Adipose tissue (tissue), 3 donors: Measurements from ENCODE around the gene AP1S1. TPM values are rescaled to one million over a fixed set of nuclear protein-coding genes. Genes with fewer than 3 reads are reported as not detected.
"Not testable (repeated sequence)": the region's sequence is repeated elsewhere in the genome, so short reads cannot be mapped to it uniquely, and the experiment has no call there.

Experiments used
- H3K27ac ChIP-seq: one replicate; pipeline ENCODE4 v1.5.1; 2013; ENCODE audit warnings: low read depth, low read length
- WGBS, 3 donors: extraction: QIAGEN DNeasy Blood & Tissue Kit; methylation state at CpG; one replicate each; pipeline ENCODE4 v1.1.7; 2013; 5-methylcytosine and 5-hydroxymethylcytosine counted together
- polyA plus RNA-seq, 3 donors: library from polyadenylated mRNA; stranded (reverse); fragments of 200-250 nt; gene quantifications; one replicate each; pipeline ENCODE4 v1.2.3, GENCODE V29; 2013
- donor health status: healthy with polysubstance abuse.
- donor health status: Bipolar disorder and iron deficiency.
- donor health status: healthy.

AP1S1 gene
- polyA plus RNA-seq, 3 donors: 25.2 to 42.6 (median 32.5) TPM

DNA sequence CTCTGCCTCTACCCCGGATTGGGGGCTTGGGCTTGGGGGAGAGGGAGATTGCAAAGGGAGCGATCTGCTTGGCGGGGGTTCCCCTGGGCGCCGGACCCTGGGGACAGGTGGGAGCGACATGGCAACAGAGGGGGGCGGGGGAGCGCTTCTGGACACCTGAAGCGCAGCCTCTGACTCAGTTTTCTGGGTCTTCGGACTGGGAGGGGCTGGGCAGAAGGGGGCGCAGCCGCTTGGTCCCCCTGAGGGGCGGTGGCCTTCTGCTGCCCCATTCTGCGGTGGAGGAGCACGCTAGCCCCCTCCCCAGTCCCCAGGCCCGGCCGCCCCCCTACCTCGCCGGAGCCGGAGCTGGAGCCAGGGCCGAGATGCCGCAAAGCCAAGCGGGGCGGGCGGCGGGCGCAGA, 25.4 kb downstream of the AP1S1 start:
- H3K27ac ChIP-seq: no peak overlapping the region
- 2 to 5% (median 2%) methylated on average over 23 to 27 of the region's 27 CpGs for WGBS, 3 donors

DNA sequence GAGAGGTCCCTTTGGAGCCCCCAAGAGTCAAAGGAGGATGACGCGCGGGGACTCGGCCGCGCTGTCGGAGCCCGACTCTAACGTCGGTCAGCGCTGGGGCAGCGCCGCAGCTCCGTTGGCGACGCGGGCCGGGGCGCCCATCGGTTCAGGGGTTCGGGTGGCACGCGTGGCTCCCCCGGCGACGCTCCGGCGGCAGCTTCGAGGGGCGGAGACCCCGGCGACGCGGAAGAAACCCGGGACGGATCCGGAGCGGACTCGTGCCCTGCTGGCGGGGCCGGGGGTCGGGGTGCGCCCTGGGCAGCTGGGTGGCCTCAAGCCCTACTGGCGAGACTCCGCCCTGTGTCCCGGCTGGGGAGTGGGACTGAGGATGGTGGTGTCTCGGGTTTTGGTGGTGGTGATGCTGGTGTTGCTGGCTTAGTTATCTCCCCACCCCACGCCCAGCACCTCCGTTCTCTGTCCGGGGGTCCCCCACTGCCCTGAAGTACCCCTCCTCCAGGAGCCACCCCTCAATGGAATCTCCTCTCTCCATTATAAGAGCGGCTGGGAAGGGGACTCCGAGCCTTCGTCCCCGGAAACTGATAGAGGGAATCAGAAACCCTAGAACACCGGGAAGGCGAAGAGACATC, 26.0 kb downstream of the AP1S1 start, which contains the start of gene NAT16:
NAT16 (minus strand) TSS at position 164 of the 626 bp plus-strand sequence. CDS start 5,486 bp downstream, outside the sequence.
- 2 to 5% (median 4%) methylated on average over 43 to 56 of the region's 56 CpGs for WGBS, 3 donors
- H3K27ac ChIP-seq: no peak within 1 kb of the TSS

DNA sequence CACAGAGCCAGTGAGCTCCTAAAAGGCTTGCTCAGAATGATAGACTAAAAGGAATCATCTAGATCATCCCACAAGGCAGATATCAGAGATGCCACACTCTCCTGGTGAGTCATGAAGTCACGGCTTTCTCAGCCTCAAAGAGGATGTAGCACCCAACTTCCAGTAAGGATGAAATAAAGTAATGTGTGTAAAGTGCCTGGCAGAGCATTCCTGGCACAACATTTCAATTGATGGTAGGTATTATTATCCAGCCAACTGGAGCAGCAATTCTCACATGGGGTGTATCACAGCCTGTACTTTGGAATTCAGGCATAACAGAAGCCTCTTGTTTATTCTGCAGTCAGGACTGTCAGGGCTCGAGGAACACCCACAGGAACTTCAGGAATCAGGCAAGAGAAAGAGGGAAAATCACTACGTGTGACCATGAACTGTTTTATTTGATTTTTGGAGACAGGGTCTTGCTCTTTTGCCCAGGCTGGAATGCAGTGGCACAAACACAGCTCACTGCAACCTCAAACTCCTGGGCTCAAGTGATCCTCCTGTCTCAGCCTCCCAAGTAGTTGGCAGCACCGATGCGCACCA, 31.1 kb downstream of the AP1S1 start:
- WGBS, 3 donors: 45 to 56% (median 56%) methylated on average over 5 of the region's 5 CpGs
- no peak overlapping the region for H3K27ac ChIP-seq

DNA sequence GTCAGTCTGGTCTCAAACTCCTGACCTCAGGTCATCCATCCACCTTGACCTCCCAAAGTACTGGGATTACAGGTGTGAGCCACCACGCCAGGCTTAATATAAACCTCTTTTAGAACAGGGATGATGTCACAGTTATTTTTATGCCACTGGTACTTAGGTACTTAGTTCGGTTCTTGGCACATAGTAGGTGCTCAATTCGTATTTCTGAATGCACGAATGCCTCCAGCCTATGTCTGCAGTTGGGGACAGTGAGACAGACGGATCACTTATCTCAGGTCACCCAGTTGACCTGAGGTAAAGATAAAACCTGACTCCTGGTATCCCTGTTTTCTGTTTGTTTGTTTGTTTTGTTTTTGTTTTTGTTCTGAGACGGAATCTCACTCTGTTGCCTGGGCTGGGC, 31.9 kb downstream of the AP1S1 start:
- WGBS, 3 donors: 47 to 72% (median 68%) methylated on average over 6 of the region's 6 CpGs
- no peak overlapping the region for H3K27ac ChIP-seq

DNA sequence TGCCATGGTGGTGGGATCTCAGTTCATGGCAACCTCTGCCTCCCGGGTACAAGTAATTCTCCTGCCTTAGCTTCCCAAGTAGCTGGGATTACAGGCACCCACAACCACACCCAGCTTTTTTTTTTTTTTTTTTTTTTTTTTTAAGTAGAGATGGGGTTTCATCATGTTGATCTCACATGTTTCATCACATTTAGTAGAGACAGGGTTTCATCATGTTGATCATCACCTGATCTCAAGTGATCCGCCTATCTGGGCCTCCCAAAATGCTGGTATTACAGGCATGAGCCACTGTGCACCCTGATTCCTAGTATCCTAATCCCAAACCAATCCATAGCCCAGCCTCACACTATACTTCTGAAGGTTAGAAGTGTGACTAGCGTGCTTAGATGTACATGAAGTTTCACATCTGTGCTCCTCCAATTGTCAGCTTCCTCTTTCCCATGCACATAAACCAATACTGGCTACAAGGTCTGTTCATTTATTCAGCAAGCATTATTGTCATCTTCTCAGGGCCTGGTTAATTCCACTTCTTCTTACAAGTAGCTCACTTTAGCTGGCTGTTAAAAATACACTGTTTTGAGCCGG, 32.7 kb downstream of the AP1S1 start:
- 75 to 88% (median 78%) methylated on average over 4 of the region's 4 CpGs for WGBS, 3 donors
- H3K27ac ChIP-seq: no peak overlapping the region

DNA sequence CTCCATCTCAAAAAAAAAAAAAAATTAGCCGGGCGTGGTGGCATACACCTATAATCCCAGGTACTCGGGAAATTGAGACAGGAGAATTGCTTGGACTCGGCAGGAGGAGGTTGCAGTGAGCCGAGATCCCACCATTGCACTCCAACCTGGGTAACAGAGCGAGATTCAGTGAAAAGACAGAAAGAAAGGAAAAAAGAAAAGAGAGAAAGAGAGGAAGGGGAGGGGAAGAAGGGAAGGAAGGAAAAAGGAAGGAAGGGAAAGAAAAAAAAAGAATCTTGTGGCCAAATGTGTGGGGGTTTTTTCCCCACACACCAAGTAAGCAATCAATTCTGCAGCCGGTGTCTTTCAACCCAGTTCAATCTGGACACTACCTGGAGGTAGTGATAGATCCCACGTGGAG, 34.8 kb downstream of the AP1S1 start:
- 77 to 85% (median 79%) methylated on average over 8 of the region's 8 CpGs for WGBS, 3 donors
- no peak overlapping the region for H3K27ac ChIP-seq

DNA sequence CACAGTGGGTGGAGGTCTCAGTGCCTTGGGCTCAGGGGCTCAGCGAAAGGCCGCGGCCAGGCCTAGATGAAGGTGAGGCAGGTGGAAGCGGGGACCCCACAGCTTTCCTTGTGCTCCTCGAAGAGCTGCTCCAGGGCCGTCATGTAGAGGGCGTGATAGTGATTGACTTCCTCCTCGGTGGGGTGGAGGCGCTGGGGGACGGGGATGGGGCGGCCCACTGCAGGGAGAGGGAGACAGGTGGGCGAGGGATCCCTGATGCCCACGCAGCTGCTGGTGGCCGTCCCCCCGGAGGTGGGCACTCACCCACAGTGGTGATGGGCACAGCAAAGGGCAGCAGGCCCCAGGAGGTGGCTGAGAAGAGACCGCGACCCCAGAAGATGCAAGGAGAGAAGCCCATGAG, 41.6 kb downstream of the AP1S1 start:
- WGBS, 3 donors: 81 to 86% (median 84%) methylated on average over 17 of the region's 17 CpGs
- H3K27ac ChIP-seq: no peak overlapping the region

DNA sequence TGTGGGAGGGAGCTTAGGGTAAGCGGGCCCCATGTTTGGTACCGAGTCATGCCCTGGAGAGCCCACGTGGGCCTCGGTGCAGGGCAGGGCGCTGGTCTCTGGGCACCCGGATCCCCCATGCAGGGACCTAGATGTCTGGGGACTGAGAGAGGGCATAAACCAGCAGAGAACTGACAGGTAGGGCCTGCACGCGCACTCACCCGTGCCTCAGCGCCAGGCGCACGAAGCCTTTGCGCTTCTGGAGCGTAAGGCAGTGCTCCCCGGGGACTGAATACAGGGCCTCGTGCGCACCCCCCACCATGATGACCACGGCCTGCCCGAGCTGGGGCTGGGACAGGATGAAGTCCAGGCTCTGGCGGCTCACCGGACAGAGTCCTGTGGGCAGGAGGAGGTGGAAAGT, 43.7 kb downstream of the AP1S1 start:
- H3K27ac ChIP-seq: no peak overlapping the region
- 70 to 74% (median 70%) methylated on average over 21 of the region's 21 CpGs for WGBS, 3 donors

DNA sequence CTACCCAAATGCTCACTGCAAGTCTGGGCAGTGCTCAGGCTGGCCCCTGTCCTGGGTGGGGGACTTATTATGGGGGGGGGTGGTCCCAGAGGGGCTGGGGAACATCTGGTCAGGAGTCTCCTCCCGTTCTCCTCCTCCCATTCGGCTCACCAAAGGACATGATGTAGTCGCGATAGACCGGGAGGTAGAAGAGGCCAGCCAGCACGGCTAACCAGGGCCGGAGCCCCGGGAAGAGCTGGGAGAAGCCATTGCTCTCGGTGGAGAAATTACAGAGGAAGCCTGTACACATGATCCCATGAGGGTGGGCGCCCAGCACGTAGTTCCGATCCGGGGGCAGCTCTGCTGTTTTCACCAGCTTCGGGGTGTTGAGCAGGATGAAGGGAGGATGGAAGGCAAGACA, 44.2 kb downstream of the AP1S1 start:
- WGBS, 3 donors: 69 to 73% (median 72%) methylated on average over 14 of the region's 14 CpGs
- H3K27ac ChIP-seq: no peak overlapping the region

DNA sequence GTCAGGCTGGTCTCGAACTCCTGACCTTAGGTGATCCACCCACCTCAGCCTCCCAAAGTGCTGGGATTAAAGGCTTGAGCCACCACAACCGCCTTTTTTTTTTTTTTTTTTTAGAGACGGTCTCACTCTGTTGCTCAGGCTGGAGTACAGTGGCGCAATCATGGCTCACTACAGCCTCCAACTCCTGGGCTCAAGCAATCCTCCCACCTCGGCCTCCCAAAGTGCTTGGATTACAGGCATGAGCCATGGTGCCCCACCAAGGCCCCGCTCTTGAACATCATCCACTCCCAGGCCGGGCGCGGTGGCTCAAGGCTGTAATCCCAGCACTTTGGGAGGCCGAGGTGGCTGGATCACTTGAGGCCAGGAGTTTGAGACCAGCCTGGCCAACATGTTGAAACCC, 45.2 kb downstream of the AP1S1 start:
- 85 to 92% (median 90%) methylated on average over 10 of the region's 10 CpGs for WGBS, 3 donors
- H3K27ac ChIP-seq: not testable (repeated sequence)

DNA sequence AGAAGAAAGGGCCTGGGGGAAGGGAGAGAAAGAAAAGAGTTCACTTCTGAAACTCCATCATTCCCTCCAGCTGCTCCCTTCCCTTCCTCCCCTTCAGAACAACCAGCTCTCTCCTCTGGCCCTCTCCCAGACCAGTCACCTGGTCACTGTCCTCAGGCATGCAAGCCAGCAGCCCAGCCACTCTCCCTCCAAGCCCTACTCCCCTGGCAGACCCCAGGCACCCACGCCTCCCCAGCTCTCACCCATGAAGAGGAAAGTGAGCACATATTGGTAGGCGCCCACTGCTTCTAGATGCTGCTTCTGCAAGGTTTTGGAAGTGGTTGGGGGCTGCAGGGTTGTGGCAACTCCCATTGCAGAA, 46.2 kb downstream of the AP1S1 start:
- 79 to 85% (median 82%) methylated on average over 2 of the region's 2 CpGs for whole genome bisulfite sequencing, 3 donors
- no peak overlapping the region for H3K27ac ChIP-seq

DNA sequence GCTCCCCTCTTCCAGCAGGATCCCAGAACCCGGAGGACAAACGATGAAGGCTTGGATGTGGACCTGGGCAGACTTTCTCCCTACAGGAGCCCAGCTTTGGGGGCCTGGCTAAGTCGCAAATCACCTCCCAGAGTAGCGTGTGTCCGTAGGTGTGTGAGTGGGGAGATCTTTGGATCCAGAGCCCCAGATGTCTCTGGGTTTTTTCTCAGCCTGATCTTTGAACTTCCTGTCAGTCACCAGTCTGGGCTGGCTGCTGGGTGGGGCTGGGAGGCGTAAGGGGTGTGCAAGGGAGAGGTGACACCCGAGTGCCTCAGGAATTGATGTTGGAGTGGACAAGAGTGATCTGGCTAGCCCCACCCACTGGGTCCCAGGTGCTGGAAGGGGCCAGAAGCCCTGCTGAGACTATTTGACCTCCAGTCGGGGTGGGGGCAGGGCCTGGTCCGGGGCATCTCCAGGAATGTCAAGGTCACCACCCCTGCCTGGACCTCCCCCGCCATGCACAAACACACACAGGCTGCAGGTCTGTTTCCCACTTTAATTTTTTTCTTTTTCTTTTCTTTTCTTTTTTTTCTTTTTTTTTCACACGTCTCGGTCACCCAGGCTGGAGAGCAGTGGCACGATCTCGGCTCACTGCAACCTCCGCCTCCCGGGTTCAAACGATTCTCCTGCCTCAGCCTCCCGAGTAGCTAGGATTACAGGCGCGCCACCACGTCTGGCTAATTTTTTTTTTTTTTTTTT, 46.8 kb downstream of the AP1S1 start, which contains the start of gene MOGAT3:
MOGAT3 (minus strand) TSS at position 175 of the 738 bp plus-strand sequence. CDS start 182 bp downstream, outside the sequence.
- H3K27ac ChIP-seq: no peak within 1 kb of the TSS

DNA sequence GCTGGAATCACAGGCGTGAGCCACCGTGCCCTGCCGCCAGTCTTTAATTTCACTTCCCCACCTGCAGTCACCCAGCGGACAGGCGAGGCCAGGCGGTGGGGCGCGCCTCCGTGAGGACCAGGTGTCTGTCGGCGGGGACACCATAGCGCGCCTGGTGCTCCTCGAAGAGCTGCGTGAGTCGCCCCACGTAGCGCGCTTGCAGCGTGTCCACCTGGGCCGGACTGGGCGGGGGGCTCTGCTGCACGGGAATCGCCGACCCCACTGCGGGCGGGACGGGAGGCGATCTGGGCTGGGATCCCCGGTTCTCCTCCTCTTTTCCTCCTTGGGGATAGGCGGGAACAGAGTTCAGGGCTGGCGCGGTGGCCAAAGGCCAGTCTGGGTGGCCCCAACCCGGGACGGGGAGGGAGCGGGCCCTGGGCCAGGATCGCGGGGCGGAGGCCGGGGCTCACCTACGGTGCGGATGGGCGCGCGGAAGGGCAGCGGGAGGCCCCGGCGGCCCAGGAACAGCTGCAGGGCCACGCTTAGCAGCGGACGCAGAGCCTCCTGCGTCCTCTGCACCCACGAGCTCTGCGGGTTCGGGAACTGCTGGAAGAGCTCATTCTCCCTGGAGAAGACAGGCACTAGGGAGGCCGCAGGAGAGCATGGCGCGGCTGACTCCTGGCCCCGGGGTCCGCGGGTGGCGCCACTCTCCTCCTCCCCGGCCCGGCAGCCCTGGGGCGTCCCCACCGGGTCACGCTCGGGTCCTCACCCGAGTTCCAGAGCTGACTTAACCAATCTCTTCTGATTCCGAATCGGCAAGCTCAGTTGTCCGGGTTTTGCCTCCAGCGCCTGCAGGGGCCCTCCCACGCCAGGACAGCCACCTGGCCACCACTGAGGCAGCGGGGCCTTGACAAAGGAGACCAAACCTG, 47.7 kb downstream of the AP1S1 start:
- 7 to 9% (median 9%) methylated on average over 72 to 75 of the region's 75 CpGs for WGBS, 3 donors
- no peak overlapping the region for H3K27ac ChIP-seq

More for the DNA sequence above, 46.8 kb downstream of the AP1S1 start, which contains the start of gene MOGAT3:
- 18 to 35% (median 32%) methylated on average over 18 to 21 of the region's 21 CpGs for WGBS, 3 donors

DNA sequence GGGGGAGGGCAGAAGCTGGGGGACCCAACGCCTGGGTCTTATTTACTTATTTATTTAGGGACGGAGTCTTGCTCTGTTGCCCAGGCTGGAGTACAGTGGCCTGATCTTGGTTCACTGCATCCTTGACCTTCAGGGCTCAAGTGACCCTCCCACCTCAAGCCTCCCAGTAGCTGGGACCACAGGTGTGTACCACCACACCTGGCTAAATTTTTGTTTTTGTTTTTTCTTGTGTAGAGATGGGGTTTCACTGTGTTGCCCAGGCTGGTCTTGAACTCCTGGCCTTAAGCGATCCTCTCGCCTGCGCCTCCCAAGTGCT, 48.3 kb downstream of the AP1S1 start:
- 84 to 91% (median 86%) methylated on average over 5 of the region's 5 CpGs for WGBS, 3 donors
- no peak overlapping the region for H3K27ac ChIP-seq

DNA sequence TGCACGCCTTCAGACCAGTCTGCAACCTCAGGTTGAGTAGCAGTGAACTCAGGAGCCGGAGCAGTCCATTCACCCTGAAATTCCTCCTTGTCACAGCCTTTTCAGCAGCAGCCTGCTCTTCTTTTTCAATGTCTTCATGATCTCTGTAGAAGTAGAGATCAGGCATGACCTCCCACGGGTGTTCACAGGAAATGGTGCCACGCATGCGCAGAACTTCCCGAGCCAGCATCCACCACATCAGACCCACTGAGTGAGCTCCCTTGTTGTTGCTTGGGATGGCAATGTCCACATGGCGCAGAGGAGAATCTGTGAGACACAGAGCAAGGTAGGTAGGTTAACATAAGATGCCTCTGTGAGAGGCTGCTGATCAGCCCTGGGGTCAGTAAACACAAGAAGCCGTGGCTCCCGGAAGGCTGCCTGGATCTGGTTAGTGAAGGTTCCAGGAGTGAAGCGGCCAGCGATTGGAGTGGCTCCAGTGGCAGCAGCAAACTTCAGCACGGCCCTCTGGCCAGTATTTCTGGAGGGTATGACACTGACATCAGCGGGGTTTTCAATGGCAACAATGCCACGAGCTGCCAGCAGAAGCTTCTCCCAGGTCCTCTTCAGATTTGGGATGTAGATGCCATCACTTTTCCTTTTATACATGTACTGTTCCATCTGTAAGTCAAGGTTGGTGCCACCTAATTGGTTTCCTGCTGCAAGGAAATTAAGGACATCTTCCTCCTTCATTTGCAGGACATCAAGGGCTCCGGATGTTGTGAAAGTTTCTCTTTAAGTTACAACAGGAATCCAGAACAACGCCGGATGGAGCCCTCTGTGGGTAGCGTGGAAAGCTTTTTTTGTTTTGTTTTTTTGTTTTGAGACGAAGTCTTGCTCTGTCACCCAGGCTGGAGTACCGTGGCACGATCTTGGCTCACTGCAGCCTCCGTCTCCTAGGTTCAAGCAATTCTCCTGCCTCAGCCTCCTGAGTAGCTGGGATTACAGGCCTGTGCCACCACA, 49.8 kb downstream of the AP1S1 start:
- 51 to 69% (median 56%) methylated on average over 22 of the region's 22 CpGs for WGBS, 3 donors
- H3K27ac ChIP-seq: not testable (repeated sequence)

DNA sequence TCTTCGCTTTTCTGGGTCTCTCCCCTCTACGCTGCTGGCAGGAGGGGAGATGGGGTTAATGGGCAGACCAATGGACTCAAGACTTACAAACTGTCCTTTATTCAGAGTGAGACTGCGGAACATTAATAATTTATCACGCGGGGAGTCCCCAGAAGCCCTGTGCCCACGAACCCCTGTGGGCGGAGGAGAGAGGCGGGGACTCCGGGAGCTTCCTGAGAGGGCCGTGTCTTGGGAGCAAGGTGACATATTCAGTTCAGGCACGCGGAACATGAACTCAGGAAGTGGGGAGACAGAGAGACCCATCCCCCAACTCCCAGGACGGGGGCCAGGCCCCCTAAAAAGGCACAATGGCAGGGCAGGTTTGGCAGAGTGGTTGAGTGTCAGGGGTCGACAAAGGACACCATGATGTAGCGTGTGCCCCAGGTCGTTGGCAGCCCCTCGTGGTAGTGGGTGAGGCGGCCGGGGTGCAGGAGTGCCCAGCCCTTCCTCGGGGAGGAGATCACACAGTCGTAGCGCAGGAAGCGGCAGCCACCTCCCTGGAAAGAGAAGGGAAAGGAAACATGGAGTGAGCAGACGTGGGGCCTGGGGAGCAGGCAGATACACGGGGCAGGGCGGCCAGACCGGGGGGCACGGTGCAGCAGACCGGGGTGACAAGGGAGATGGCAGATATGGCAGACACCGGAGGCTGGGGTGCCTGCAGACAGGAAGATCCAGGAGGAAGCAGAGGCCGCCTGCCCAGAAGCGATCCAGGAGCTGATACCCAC, 51.8 kb downstream of the AP1S1 start:
- 85 to 86% (median 85%) methylated on average over 32 of the region's 32 CpGs for WGBS, 3 donors
- H3K27ac ChIP-seq: no peak overlapping the region

DNA sequence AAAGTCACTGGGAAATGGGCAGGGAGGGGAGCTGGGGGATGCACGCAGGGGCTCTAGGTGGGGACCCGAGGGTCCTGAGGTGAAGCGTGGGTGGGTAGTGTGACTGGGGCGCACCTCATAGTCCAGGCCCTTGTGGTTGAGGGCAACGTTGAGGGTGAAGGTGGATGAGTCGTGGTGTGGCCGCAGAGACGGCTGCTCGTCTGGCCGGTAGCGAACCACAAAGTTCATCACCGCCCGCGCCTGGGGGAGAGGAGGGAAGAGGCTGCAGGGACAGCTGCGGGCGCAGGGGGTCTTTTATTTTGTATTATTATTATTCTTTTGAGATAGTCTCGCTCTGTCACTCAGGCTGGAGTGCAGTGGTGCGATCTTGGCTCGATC, 52.4 kb downstream of the AP1S1 start:
- H3K27ac ChIP-seq: no peak overlapping the region
- 89 to 91% (median 90%) methylated on average over 18 to 19 of the region's 19 CpGs for WGBS, 3 donors
